Measurements from ENCODE around the gene MED29. TPM values are rescaled to one million over a fixed set of nuclear protein-coding genes. Genes with fewer than 3 reads are reported as not detected.

Gene MED29
- total RNA-seq, 1 experiment from 2014 or later: 38.9 TPM

- H3K4me3 ChIP-seq: no peak overlapping the region
- peaks cover 93% of the 10 kb centered on the region for H3K36me3 ChIP-seq
- H3K9me3 ChIP-seq (replicated peaks): no peaks in the 10 kb centered on the region
- H3K27me3 ChIP-seq (replicated peaks): no peaks in the 10 kb centered on the region
- no peak overlapping the region for H3K27ac ChIP-seq
- DNase-seq (ENCODE audit: low read depth in 1 of 2, low spot score in 2 of 2): no peak
- H3K4me1 ChIP-seq (replicated peaks): no peaks in the 10 kb centered on the region
Measured at GRCh38 chr19:39379865-39380396, 11.2 kb upstream of the MED29 start.

- Histone ChIP-seq H3K27me3 (replicated peaks) (no peaks in the 10 kb centered on the region), H3K4me3 (no peak overlapping the region), H3K27ac (no peak overlapping the region), H3K36me3 (peaks cover 91% of the 10 kb centered on the region), H3K4me1 (replicated peaks) (no peaks in the 10 kb centered on the region), H3K9me3 (replicated peaks) (no peaks in the 10 kb centered on the region)
- no peak for DNase-seq (ENCODE audit: low read depth in 1 of 2, low spot score in 2 of 2)
Measured at GRCh38 chr19:39380521-39381502, 10.4 kb upstream of the MED29 start.

- Histone ChIP-seq H3K9me3 (replicated peaks) (no peaks in the 10 kb centered on the region), H3K4me3 (no peak overlapping the region), H3K36me3 (peaks cover 91% of the 10 kb centered on the region), H3K27me3 (replicated peaks) (no peaks in the 10 kb centered on the region), H3K27ac (no peak overlapping the region), H3K4me1 (replicated peaks) (no peaks in the 10 kb centered on the region)
- DNase-seq (ENCODE audit: low read depth in 1 of 2, low spot score in 2 of 2): no peak
Measured at GRCh38 chr19:39381910-39382611, 9.1 kb upstream of the MED29 start.

- Histone ChIP-seq H3K9me3 (replicated peaks) (no peaks in the 10 kb centered on the region), H3K4me3 (no peak overlapping the region), H3K36me3 (peaks cover 91% of the 10 kb centered on the region), H3K27ac (no peak overlapping the region), H3K4me1 (replicated peaks) (no peaks in the 10 kb centered on the region), H3K27me3 (replicated peaks) (no peaks in the 10 kb centered on the region)
- DNase-seq (ENCODE audit: low read depth in 1 of 2, low spot score in 2 of 2): no peak
Measured at GRCh38 chr19:39382991-39383828, 8.0 kb upstream of the MED29 start.

GRCh38 chr19:39384839-39385568 lies 6.2 kb upstream of the MED29 start:
- peaks cover 91% of the 10 kb centered on the region for H3K36me3 ChIP-seq
- no peaks in the 10 kb centered on the region for H3K9me3 ChIP-seq (replicated peaks)
- H3K4me3 ChIP-seq: no peak overlapping the region
- no peak overlapping the region for H3K27ac ChIP-seq
- no peak for DNase-seq (ENCODE audit: low read depth in 1 of 2, low spot score in 2 of 2)
- peaks cover 4% of the 10 kb centered on the region for H3K4me1 ChIP-seq (replicated peaks)
- no peaks in the 10 kb centered on the region for H3K27me3 ChIP-seq (replicated peaks)

GRCh38 chr19:39385629-39386411 lies 5.4 kb upstream of the MED29 start:
- no peaks in the 10 kb centered on the region for H3K27me3 ChIP-seq (replicated peaks)
- no peak overlapping the region for H3K4me3 ChIP-seq
- H3K4me1 ChIP-seq (replicated peaks): peaks cover 7% of the 10 kb centered on the region
- no peak for DNase-seq (ENCODE audit: low read depth in 1 of 2, low spot score in 2 of 2)
- peaks cover 86% of the 10 kb centered on the region for H3K36me3 ChIP-seq
- H3K27ac ChIP-seq: no peak overlapping the region
- H3K9me3 ChIP-seq (replicated peaks): no peaks in the 10 kb centered on the region

GRCh38 chr19:39386557-39386956 lies 4.6 kb upstream of the MED29 start:
- Histone ChIP-seq H3K4me1 (replicated peaks) (peaks cover 7% of the 10 kb centered on the region), H3K4me3 (no peak overlapping the region), H3K27ac (no peak overlapping the region), H3K36me3 (peaks cover 82% of the 10 kb centered on the region), H3K9me3 (replicated peaks) (no peaks in the 10 kb centered on the region), H3K27me3 (replicated peaks) (no peaks in the 10 kb centered on the region)
- no peak for DNase-seq (ENCODE audit: low read depth in 1 of 2, low spot score in 2 of 2)

- DNase-seq (ENCODE audit: low read depth in 1 of 2, low spot score in 2 of 2): no peak
- peaks cover 72% of the 10 kb centered on the region for H3K36me3 ChIP-seq
- H3K4me3 ChIP-seq: no peak overlapping the region
- no peaks in the 10 kb centered on the region for H3K27me3 ChIP-seq (replicated peaks)
- no peak overlapping the region for H3K27ac ChIP-seq
- H3K4me1 ChIP-seq (replicated peaks): peaks cover 12% of the 10 kb centered on the region
- no peaks in the 10 kb centered on the region for H3K9me3 ChIP-seq (replicated peaks)
Measured at GRCh38 chr19:39388657-39389056, 2.5 kb upstream of the MED29 start.

- Histone ChIP-seq H3K4me1 (replicated peaks) (peaks cover 12% of the 10 kb centered on the region), H3K9me3 (replicated peaks) (no peaks in the 10 kb centered on the region), H3K27ac (no peak overlapping the region; the same call in 1 of the 2 replicates), H3K27me3 (replicated peaks) (no peaks in the 10 kb centered on the region), H3K4me3 (peak overlapping the region; percentile 89), H3K36me3 (peaks cover 70% of the 10 kb centered on the region)
- no peak for DNase-seq (ENCODE audit: low read depth in 1 of 2, low spot score in 2 of 2)
Measured at GRCh38 chr19:39389631-39390414, 1.4 kb upstream of the MED29 start.

- DNase-seq (ENCODE audit: low read depth in 1 of 2, low spot score in 2 of 2): no peak
- no peaks in the 10 kb centered on the region for H3K27me3 ChIP-seq (replicated peaks)
Measured at GRCh38 chr19:39390451-39390750, 777 bp upstream of the MED29 start.

GRCh38 chr19:39397360-39398296 lies 6.5 kb downstream of the MED29 start:
- peaks cover 31% of the 10 kb centered on the region for H3K4me1 ChIP-seq (replicated peaks)
- H3K27me3 ChIP-seq (replicated peaks): no peaks in the 10 kb centered on the region
- H3K27ac ChIP-seq: 0 out of 2 replicates have a peak overlapping the region, but pooled peaks have one; percentile 4
- peak; percentile 82 to 87 for DNase-seq (ENCODE audit: low read depth in 1 of 2, low spot score in 2 of 2)
- no peaks in the 10 kb centered on the region for H3K9me3 ChIP-seq (replicated peaks)
- H3K4me3 ChIP-seq: no peak overlapping the region
- H3K36me3 ChIP-seq: peaks cover 47% of the 10 kb centered on the region

More at GRCh38 chr19:39390451-39390750, 777 bp upstream of the MED29 start:
- Histone ChIP-seq H3K4me3 (peak overlapping the region; percentile 89), H3K27ac (peak overlapping the region; percentile 98), H3K36me3 (peaks cover 70% of the 10 kb centered on the region), H3K9me3 (replicated peaks) (no peaks in the 10 kb centered on the region), H3K4me1 (replicated peaks) (peaks cover 12% of the 10 kb centered on the region)
